Smooth muscle cell (in vitro differentiated cells): ENCODE data around the gene NKTR. TPM values are rescaled to one million over a fixed set of nuclear protein-coding genes. Genes with fewer than 3 reads are reported as not detected.
"Not testable (repeated sequence)": the region's sequence is repeated elsewhere in the genome, so short reads cannot be mapped to it uniquely, and the experiment has no call there.

Experiments used
- DNase-seq: peaks from one replicate; lab custom pipeline; 2025; ENCODE audit not compliant: unreplicated experiment; lab: John Stamatoyannopoulos, UW
- H2AFZ ChIP-seq: fragments of 200-600 bp; sonication (generic); 2 replicates; pipeline ENCODE4 v1.6.0; 2016; ENCODE audit warnings: antibody characterized with exemption, low read depth, mild to moderate bottlenecking
- H3F3A ChIP-seq: fragments of 200-600 bp; sonication (generic); 2 replicates; pipeline ENCODE4 v1.6.0; 2017; ENCODE audit warnings: antibody characterized with exemption, low read depth
- H3K27ac ChIP-seq: fragments of 200-600 bp; sonication (generic); 2 replicates; pipeline ENCODE4 v1.5.1; 2016; ENCODE audit warnings: low read depth, mild to moderate bottlenecking
- H3K27me3 ChIP-seq: fragments of 200-600 bp; sonication (generic); 2 replicates; pipeline ENCODE4 v1.6.1; 2016; ENCODE audit warnings: low read depth, mild to moderate bottlenecking
- H3K36me3 ChIP-seq: fragments of 200-600 bp; sonication (generic); 2 replicates; pipeline ENCODE4 v1.5.1; 2016; ENCODE audit warnings: low read depth
- H3K4me1 ChIP-seq: fragments of 200-600 bp; sonication (generic); 2 replicates; pipeline ENCODE4 v1.5.1; 2016; ENCODE audit warnings: low read depth
- H3K4me2 ChIP-seq: fragments of 200-600 bp; sonication (generic); 2 replicates; pipeline ENCODE4 v1.6.0; 2016; ENCODE audit warnings: mild to moderate bottlenecking
- H3K4me3 ChIP-seq: fragments of 200-600 bp; sonication (generic); 2 replicates; pipeline ENCODE4 v1.5.1; 2016; ENCODE audit warnings: mild to moderate bottlenecking
- H3K79me2 ChIP-seq: fragments of 200-600 bp; sonication (generic); 2 replicates; pipeline ENCODE4 v1.6.0; 2016; ENCODE audit warnings: low read depth, mild to moderate bottlenecking
- H3K9ac ChIP-seq: fragments of 200-600 bp; sonication (generic); 2 replicates; pipeline ENCODE4 v1.6.0; 2016; ENCODE audit warnings: low read depth
- H3K9me3 ChIP-seq: fragments of 200-600 bp; sonication (generic); replicated peaks from 2 replicates; pipeline ENCODE4 v1.5.1; 2016; ENCODE audit warnings: low read depth
- H4K20me1 ChIP-seq: fragments of 200-600 bp; sonication (generic); 2 replicates; pipeline ENCODE4 v1.6.0; 2016; ENCODE audit warnings: low read depth
- CTCF ChIP-seq: fragments of 200-600 bp; sonication (generic); IDR thresholded peaks from 2 replicates; pipeline ENCODE4 v1.5.1; 2017; ENCODE audit warnings: borderline replicate concordance, mild to moderate bottlenecking, antibody characterized with exemption; ENCODE audit not compliant: insufficient read depth, poor library complexity, severe bottlenecking
- WGBS: methylation state at CpG from one replicate; pipeline ENCODE4 v1.1.7; 2016; ENCODE audit warnings: low lambda C conversion rate; 5-methylcytosine and 5-hydroxymethylcytosine counted together
- polyA plus RNA-seq: library from polyadenylated mRNA; unstranded; fragments of >200 nt; fragmentation: Nextera tagmentation; extraction: Ambion mirVana; gene quantifications from 2 replicates; pipeline ENCODE4 v1.2.1, GENCODE V29; 2016
- total RNA-seq: library from RNA; depleted of rRNA; stranded (reverse); fragments of >200 nt; gene quantifications from 2 replicates; pipeline ENCODE4 v1.2.3, GENCODE V29; 2014

The NKTR gene
- total and polyA plus RNA-seq, 2 experiments from 2014 or later: 37.1 to 91.3 TPM

GRCh38 chr3:42572278-42572677, 28.2 kb upstream of the NKTR start:
- WGBS: 40% methylated on average over 3 of the region's 3 CpGs
- Histone ChIP-seq H3K36me3 (peaks cover 17% of the 10 kb centered on the region), H3K79me2 (peaks cover 68% of the 10 kb centered on the region), H3K9me3 (peaks cover 8% of the 10 kb centered on the region), H3F3A (no peaks in the 10 kb centered on the region), H3K27me3 (no peaks in the 10 kb centered on the region), H3K4me2 (no peak overlapping the region), H3K27ac (no peak overlapping the region), H2AFZ (no peak overlapping the region), H3K9ac (no peak overlapping the region), H3K4me1 (no peaks in the 10 kb centered on the region), H4K20me1 (peaks cover 57% of the 10 kb centered on the region), H3K4me3 (no peak overlapping the region)
- peak; percentile 36 for TF ChIP-seq CTCF
- DNase-seq: no peak

- H3F3A ChIP-seq: no peaks in the 10 kb centered on the region
- H4K20me1 ChIP-seq: peaks cover 40% of the 10 kb centered on the region
- no peaks in the 10 kb centered on the region for H3K27me3 ChIP-seq
- H2AFZ ChIP-seq: no peak overlapping the region
- H3K4me2 ChIP-seq: no peak overlapping the region
- H3K79me2 ChIP-seq: peaks cover 91% of the 10 kb centered on the region
- H3K9ac ChIP-seq: no peak overlapping the region
- H3K4me1 ChIP-seq: no peaks in the 10 kb centered on the region
- H3K36me3 ChIP-seq: peaks cover 17% of the 10 kb centered on the region
- no peak overlapping the region for H3K4me3 ChIP-seq
- no peak for TF ChIP-seq CTCF
- no peak for DNase-seq
- no peak overlapping the region for H3K27ac ChIP-seq
- H3K9me3 ChIP-seq: peaks cover 8% of the 10 kb centered on the region
These were observed 25.2 kb upstream of the NKTR start for GRCh38 chr3:42575137-42575741.

GRCh38 chr3:42578054-42578453, 22.4 kb upstream of the NKTR start:
- Histone ChIP-seq H3K9me3 (peaks cover 8% of the 10 kb centered on the region), H3K36me3 (peaks cover 17% of the 10 kb centered on the region), H3K79me2 (peaks cover 81% of the 10 kb centered on the region), H4K20me1 (peaks cover 12% of the 10 kb centered on the region), H3K4me3 (no peak overlapping the region), H3K27me3 (no peaks in the 10 kb centered on the region), H3F3A (no peaks in the 10 kb centered on the region), H2AFZ (no peak overlapping the region), H3K4me2 (no peak overlapping the region), H3K4me1 (peaks cover 9% of the 10 kb centered on the region), H3K9ac (no peak overlapping the region), H3K27ac (no peak overlapping the region)
- TF ChIP-seq CTCF: no peak
- 98% methylated on average over 4 of the region's 4 CpGs for WGBS
- DNase-seq: no peak

GRCh38 chr3:42579346-42579745, 21.1 kb upstream of the NKTR start:
- H3F3A ChIP-seq, H3K27ac ChIP-seq, H2AFZ ChIP-seq, H3K9ac ChIP-seq, H3K4me3 ChIP-seq, H4K20me1 ChIP-seq, H3K27me3 ChIP-seq, DNase-seq, H3K9me3 ChIP-seq, H3K4me2 ChIP-seq, H3K4me1 ChIP-seq: not testable (repeated sequence)
- 95% methylated on average over 4 of the region's 4 CpGs for WGBS
- H3K36me3 ChIP-seq: peaks cover 13% of the 10 kb centered on the region
- peaks cover 68% of the 10 kb centered on the region for H3K79me2 ChIP-seq
